GM18498 (cell line): Measurements from ENCODE around the gene RPL19.
"Not testable (repeated sequence)": the region's sequence is repeated elsewhere in the genome, so short reads cannot be mapped to it uniquely, and the experiment has no call there.

Source experiments
- ATAC-seq: cut with Tn5 transposase; IDR thresholded peaks from one replicate; pipeline ENCODE4 v1.9.1; 2021; ENCODE audit warnings: mild to moderate bottlenecking, moderate library complexity; ENCODE audit not compliant: unreplicated experiment

The RPL19 gene

DNA sequence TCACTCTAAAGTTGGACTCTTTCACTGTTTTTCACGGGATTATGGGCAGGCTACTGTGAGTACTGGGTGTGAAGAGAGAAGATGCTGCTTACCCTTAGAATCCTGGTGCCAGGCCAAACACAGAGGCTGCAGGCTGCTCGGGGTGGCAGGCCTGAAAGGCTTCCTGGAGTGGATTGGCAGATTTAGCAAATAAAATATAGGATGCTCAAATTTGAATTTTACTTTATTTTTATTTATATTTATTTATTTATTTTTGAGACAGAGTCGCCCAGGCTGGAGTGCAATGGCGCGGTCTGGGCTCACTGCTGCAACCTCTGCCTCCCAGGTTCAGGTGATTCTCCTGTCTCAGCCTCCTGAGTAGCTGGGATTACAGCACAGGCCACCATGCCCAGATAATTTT lies 40.5 kb downstream of the RPL19 start:
- ATAC-seq = no peak

- ATAC-seq = no peak
Observed at GRCh38 chr17:39243155-39243554, 43.1 kb downstream of the RPL19 start.

GRCh38 chr17:39244016-39244599 lies 44.0 kb downstream of the RPL19 start:
- no peak for ATAC-seq

GRCh38 chr17:39244600-39245570 lies 44.8 kb downstream of the RPL19 start:
- no peak for ATAC-seq

DNA sequence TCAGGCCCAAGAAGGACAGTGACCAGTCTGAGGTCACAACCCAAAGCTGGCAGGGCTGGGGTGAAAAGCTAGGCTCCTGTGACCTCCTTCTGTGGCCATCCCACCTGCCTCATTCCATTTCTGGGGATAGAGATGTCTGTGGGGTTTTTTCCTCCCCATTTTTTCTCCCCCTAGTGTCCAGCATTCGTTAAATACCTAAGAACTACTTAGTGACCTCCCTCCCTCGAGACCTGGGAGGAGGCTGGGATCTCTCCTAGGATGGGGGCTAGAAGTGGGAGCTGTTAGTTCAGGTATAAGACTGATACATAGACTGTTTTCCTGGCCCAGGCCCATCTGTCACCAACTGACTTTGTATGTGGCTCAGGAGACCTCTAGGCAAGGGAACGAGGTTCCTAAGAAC lies 46.2 kb downstream of the RPL19 start:
- no peak for ATAC-seq

DNA sequence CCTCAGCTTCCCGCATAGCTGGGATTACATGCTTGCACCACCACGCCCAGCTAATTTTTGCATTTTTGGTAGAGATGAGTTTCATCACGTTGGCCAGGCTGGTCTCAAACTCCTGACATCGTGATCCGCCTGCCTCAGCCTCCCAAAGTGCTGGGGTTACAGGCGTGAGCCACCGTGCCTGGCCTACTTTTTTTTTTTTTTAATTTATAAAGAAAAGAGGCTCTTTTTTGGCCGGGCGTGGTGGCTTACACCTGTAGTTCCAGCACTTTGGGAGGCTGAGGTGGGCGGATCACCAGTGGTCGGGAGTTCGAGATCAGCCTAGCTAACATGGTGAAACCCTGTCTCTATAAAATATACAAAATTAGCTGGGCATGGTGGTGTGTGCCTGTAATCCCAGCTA lies 50.0 kb downstream of the RPL19 start:
- ATAC-seq = not testable (repeated sequence)

DNA sequence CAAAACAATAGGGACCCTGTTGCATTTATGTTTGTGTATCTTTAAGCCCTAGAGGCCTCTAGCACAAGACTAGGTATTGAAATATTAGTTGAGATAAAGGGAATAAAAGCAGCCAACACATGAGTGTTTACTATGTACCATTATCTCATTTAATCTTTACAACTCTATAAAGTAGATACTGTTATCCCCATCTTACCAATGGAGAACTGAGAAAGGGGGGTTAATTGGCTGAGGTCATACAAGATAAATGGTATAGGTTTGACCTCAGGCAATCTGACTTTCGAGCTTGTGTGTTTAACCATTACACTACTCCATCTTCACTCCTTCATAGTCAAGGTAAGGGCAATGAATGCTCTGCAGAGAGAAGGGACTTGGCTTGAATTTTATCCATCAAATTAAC lies 51.9 kb downstream of the RPL19 start:
- ATAC-seq = no peak

GRCh38 chr17:39252788-39253460 lies 52.8 kb downstream of the RPL19 start:
- no peak for ATAC-seq
